Activated T-helper 1 cell treated with Interleukin-2 at 50 U/mL for 16 hours (primary cell): ENCODE results near the gene VWF.
A peak's percentile ranks its signal among the peaks of the same experiment; 100 is the strongest.

Source experiments
- DNase-seq: peaks from one replicate; pipeline ENCODE4 v3.0.0-alpha.2; 2020; ENCODE audit warnings: low read depth

Gene VWF

GRCh38 chr12:6076776-6077691 lies 47.4 kb downstream of the VWF start:
- DNase-seq: no peak

- DNase-seq: no peak
These were observed 48.1 kb downstream of the VWF start for GRCh38 chr12:6076346-6076745.

GRCh38 chr12:6074979-6075585 lies 49.4 kb downstream of the VWF start:
- DNase-seq: no peak

- no peak for DNase-seq
These were observed 50.0 kb downstream of the VWF start for GRCh38 chr12:6074427-6074826.

- no peak for DNase-seq
These were observed 51.0 kb downstream of the VWF start for GRCh38 chr12:6073426-6073825.

- no peak for DNase-seq
These were observed 52.1 kb downstream of the VWF start for GRCh38 chr12:6072302-6072752.

GRCh38 chr12:6071589-6071988 lies 52.9 kb downstream of the VWF start:
- no peak for DNase-seq

GRCh38 chr12:6070472-6071257 lies 53.8 kb downstream of the VWF start:
- no peak for DNase-seq

GRCh38 chr12:6069437-6070093 lies 54.9 kb downstream of the VWF start:
- DNase-seq: no peak

- DNase-seq: no peak
These were observed 56.2 kb downstream of the VWF start for GRCh38 chr12:6068227-6068626.

- DNase-seq: no peak
These were observed 57.1 kb downstream of the VWF start for GRCh38 chr12:6067152-6067916.

GRCh38 chr12:6066651-6067050 lies 57.8 kb downstream of the VWF start:
- DNase-seq: no peak

- no peak for DNase-seq
These were observed 58.6 kb downstream of the VWF start for GRCh38 chr12:6065863-6066199.

- no peak for DNase-seq
These were observed 59.2 kb downstream of the VWF start for GRCh38 chr12:6065131-6065862.

GRCh38 chr12:6062757-6063735 lies 61.4 kb downstream of the VWF start:
- DNase-seq: peak; percentile 22

GRCh38 chr12:6062395-6062756 lies 62.1 kb downstream of the VWF start:
- DNase-seq: no peak

- DNase-seq: no peak
These were observed 62.8 kb downstream of the VWF start for GRCh38 chr12:6061660-6062059.

GRCh38 chr12:6059860-6060565 lies 64.5 kb downstream of the VWF start:
- no peak for DNase-seq

- no peak for DNase-seq
These were observed 65.2 kb downstream of the VWF start for GRCh38 chr12:6059221-6059620.
